H54 (cell line): ENCODE data around the gene RPL5.

Experiments used
- DNase-seq: peaks from one replicate; pipeline ENCODE4 v3.0.0; 2011; ENCODE audit warnings: low spot score, mixed read lengths; ENCODE audit not compliant: insufficient read length
- FAIRE-seq: peaks from 3 replicates; lab custom pipeline; 2011; peaks lifted over from hg19 to GRCh38; lab: Jason Lieb, UNC
- POLR2A ChIP-seq: IDR thresholded peaks from 2 replicates; pipeline ENCODE4 v1.6.1; 2011; ENCODE audit warnings: low read depth, mild to moderate bottlenecking, low read length

Gene RPL5

DNA sequence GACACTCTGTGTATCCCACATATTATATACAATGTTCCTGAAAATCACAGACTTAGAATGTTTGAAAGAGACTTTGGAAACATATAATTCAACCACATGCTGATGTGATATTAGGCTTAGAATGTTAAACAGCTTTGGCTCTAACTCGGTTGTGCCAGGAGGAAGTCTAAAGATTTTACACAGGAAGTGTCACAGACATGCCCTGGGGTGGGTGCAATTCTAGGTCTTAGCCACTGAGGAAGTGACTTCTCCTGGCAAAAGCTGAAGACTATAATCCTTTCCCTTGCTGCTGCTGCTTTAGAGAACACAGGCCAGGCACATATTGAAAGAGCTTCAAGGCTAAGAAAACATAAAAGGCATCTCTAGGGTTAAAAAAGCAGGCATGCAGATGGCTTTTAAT, 51.0 kb downstream of the RPL5 start:
- TF ChIP-seq POLR2A: no peak
- no peak for FAIRE-seq
- DNase-seq: no peak

GRCh38 chr1:92883297-92883696, 51.5 kb downstream of the RPL5 start:
- no peak for DNase-seq
- no peak for FAIRE-seq
- TF ChIP-seq POLR2A: no peak

GRCh38 chr1:92884195-92884594, 52.4 kb downstream of the RPL5 start:
- TF ChIP-seq POLR2A: no peak
- DNase-seq: no peak

GRCh38 chr1:92886886-92887419, 55.1 kb downstream of the RPL5 start:
- FAIRE-seq: no peak
- no peak for DNase-seq
- TF ChIP-seq POLR2A: no peak

More at GRCh38 chr1:92884195-92884594, 52.4 kb downstream of the RPL5 start:
- no peak for FAIRE-seq

DNA sequence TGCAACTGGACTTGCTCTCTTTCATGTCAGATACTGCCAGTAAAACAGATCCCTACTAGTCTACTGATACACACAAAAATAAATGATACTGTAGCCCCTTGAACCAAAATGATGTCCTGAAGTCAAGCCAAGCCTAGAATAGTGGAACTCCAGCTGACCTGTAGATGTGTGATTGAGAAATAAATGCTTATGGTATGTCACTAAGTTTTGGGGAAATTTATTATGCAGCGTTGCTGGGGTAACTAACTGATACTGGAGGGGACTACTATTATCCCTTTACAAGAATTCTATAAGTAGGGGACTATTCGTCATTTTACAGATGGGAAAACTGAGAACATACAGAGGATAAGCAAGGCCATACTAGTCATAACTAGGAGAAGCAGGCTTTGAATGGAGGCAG, 55.6 kb downstream of the RPL5 start:
- no peak for TF ChIP-seq POLR2A
- FAIRE-seq (no peak), DNase-seq (no peak)
